Measurements from ENCODE around the gene FGD2.

- TF ChIP-seq, protein P1, sequence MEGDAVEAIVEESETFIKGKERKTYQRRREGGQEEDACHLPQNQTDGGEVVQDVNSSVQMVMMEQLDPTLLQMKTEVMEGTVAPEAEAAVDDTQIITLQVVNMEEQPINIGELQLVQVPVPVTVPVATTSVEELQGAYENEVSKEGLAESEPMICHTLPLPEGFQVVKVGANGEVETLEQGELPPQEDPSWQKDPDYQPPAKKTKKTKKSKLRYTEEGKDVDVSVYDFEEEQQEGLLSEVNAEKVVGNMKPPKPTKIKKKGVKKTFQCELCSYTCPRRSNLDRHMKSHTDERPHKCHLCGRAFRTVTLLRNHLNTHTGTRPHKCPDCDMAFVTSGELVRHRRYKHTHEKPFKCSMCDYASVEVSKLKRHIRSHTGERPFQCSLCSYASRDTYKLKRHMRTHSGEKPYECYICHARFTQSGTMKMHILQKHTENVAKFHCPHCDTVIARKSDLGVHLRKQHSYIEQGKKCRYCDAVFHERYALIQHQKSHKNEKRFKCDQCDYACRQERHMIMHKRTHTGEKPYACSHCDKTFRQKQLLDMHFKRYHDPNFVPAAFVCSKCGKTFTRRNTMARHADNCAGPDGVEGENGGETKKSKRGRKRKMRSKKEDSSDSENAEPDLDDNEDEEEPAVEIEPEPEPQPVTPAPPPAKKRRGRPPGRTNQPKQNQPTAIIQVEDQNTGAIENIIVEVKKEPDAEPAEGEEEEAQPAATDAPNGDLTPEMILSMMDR (IDR thresholded peaks at IDR 0.05; ENCODE audit: low read depth, low read length, poor library complexity, severe bottlenecking), result no peak
- no peak for TF ChIP-seq EZH2phosphoT487 (IDR thresholded peaks at IDR 0.05; ENCODE audit: borderline replicate concordance, low read length)
Measured at GRCh38 chr6:37025621-37026466, 20.4 kb downstream of the FGD2 start.
